Thoracic aorta (tissue), 2 donors: Measurements from ENCODE around the gene MTMR12. TPM values are rescaled to one million over a fixed set of nuclear protein-coding genes. Genes with fewer than 3 reads are reported as not detected.

Experiments used
- ATAC-seq: fragments of 150-250 bp; one replicate; pipeline ENCODE4 v1.8.0; 2017; ENCODE audit warnings: low read depth; ENCODE audit not compliant: insufficient number of reproducible peaks, low FRiP score
- DNase-seq: peaks from one replicate; pipeline ENCODE4 v3.0.0-alpha.2; 2020; ENCODE audit warnings: low spot score
- H3K27ac ChIP-seq, 2 donors: fragments of 200-600 bp; sonication (generic); 1 replicate in 1 of 2; 2 replicates in 1 of 2; pipeline ENCODE4 v1.5.1; 2016; ENCODE audit warnings: mild to moderate bottlenecking in 2 of 2, moderate library complexity in 2 of 2
- H3K27me3 ChIP-seq: fragments of 200-600 bp; sonication (generic); replicated peaks from 2 replicates; pipeline ENCODE4 v1.6.0; 2016; ENCODE audit warnings: mild to moderate bottlenecking; ENCODE audit not compliant: insufficient read depth
- H3K36me3 ChIP-seq: fragments of 200-600 bp; sonication (generic); one replicate; pipeline ENCODE4 v1.5.1; 2016
- H3K4me1 ChIP-seq, 2 donors: fragments of 200-600 bp; sonication (generic); 1 replicate in 1 of 2; 2 replicates in 1 of 2; pipeline versions ENCODE4 v1.5.1 to v1.6.0; 2016; ENCODE audit warnings: low read depth in 2 of 2, mild to moderate bottlenecking in 1 of 2; ENCODE audit not compliant: control insufficient read depth in 1 of 2
- H3K4me3 ChIP-seq: fragments of 200-600 bp; sonication (generic); 2 replicates; pipeline ENCODE4 v1.5.1; 2016; ENCODE audit warnings: mild to moderate bottlenecking
- H3K9me3 ChIP-seq: fragments of 200-600 bp; sonication (generic); 2 replicates; pipeline ENCODE4 v1.5.1; 2016
- CTCF ChIP-seq: fragments of 200-600 bp; sonication (generic); IDR thresholded peaks from one replicate; pipeline ENCODE4 v1.5.1; 2019; ENCODE audit warnings: antibody characterized with exemption
- total RNA-seq, 2 donors: library from RNA; depleted of rRNA; stranded (reverse); fragments of >200 nt; gene quantifications; one replicate each; pipeline versions ENCODE4 v1.1.0 to v1.2.3, GENCODE V29; 2016

The MTMR12 gene
- total RNA-seq, 2 donors from 2014 or later, result 23.6 to 45.0 TPM

GRCh38 chr5:32280656-32281081 lies 32.1 kb downstream of the MTMR12 start:
- DNase-seq, result no peak
- no peaks in the 10 kb centered on the region for H3K9me3 ChIP-seq
- no peaks in the 10 kb centered on the region for H3K27me3 ChIP-seq
- H3K36me3 ChIP-seq, result no peaks in the 10 kb centered on the region
- no peak for ATAC-seq
- H3K27ac ChIP-seq, result no peak overlapping the region
- H3K4me3 ChIP-seq, result no peak overlapping the region
- peaks cover 5 to 20% of the 10 kb centered on the region in 2 donors for H3K4me1 ChIP-seq
- TF ChIP-seq CTCF, result no peak

- Histone ChIP-seq H3K36me3 (no peaks in the 10 kb centered on the region), H3K4me3 (no peak overlapping the region), H3K27me3 (no peaks in the 10 kb centered on the region), H3K9me3 (no peaks in the 10 kb centered on the region), H3K27ac (no peak overlapping the region), H3K4me1 (peaks cover 5 to 26% of the 10 kb centered on the region in 2 donors)
- no peak for ATAC-seq
- no peak for DNase-seq
- TF ChIP-seq CTCF, result no peak
Observed at GRCh38 chr5:32279786-32280185, 33.0 kb downstream of the MTMR12 start.

GRCh38 chr5:32279223-32279622 lies 33.5 kb downstream of the MTMR12 start:
- Histone ChIP-seq H3K27me3 (no peaks in the 10 kb centered on the region), H3K9me3 (no peaks in the 10 kb centered on the region), H3K4me1 (peaks cover 5 to 26% of the 10 kb centered on the region in 2 donors), H3K4me3 (no peak overlapping the region), H3K27ac (no peak overlapping the region), H3K36me3 (peaks cover 2% of the 10 kb centered on the region)
- ATAC-seq, result no peak
- TF ChIP-seq CTCF, result no peak
- no peak for DNase-seq

- TF ChIP-seq CTCF, result no peak
- no peak overlapping the region for H3K27ac ChIP-seq
- no peaks in the 10 kb centered on the region for H3K9me3 ChIP-seq
- H3K36me3 ChIP-seq, result peaks cover 9% of the 10 kb centered on the region
- H3K4me3 ChIP-seq, result no peak overlapping the region
- DNase-seq, result no peak
- no peak for ATAC-seq
- H3K4me1 ChIP-seq, result peaks cover 5 to 22% of the 10 kb centered on the region in 2 donors
- no peaks in the 10 kb centered on the region for H3K27me3 ChIP-seq
Observed at GRCh38 chr5:32278406-32278805, 34.3 kb downstream of the MTMR12 start.

- no peak for ATAC-seq
- Histone ChIP-seq H3K27ac (no peak overlapping the region), H3K9me3 (no peaks in the 10 kb centered on the region), H3K4me1 (peaks cover 3 to 20% of the 10 kb centered on the region in 2 donors), H3K27me3 (no peaks in the 10 kb centered on the region), H3K36me3 (peaks cover 15% of the 10 kb centered on the region), H3K4me3 (no peak overlapping the region)
- TF ChIP-seq CTCF, result no peak
- DNase-seq, result no peak
Observed at GRCh38 chr5:32277798-32278197, 34.9 kb downstream of the MTMR12 start.
